PFSK-1 (cell line): Measurements from ENCODE around the gene ARL6IP6.

Experiments
- POLR2AphosphoS5 ChIP-seq: IDR thresholded peaks from 2 replicates; pipeline ENCODE4 v1.6.1; 2012; ENCODE audit warnings: low read depth, mild to moderate bottlenecking, control low read depth, low read length, moderate library complexity
- REST ChIP-seq, 2 experiments: IDR thresholded peaks; 2 replicates each; pipeline versions ENCODE4 v1.6.1 to v1.8.0; 2011 to 2012; ENCODE audit warnings: low read depth in 2 of 2, low read length in 2 of 2, control low read depth in 1 of 2, inconsistent platforms in 1 of 2, mild to moderate bottlenecking in 1 of 2, moderate library complexity in 1 of 2; ENCODE audit not compliant: insufficient read depth in 1 of 2
- SIN3A ChIP-seq: IDR thresholded peaks from 2 replicates; pipeline ENCODE4 v1.6.1; 2012; ENCODE audit warnings: mild to moderate bottlenecking, low read length, moderate library complexity, borderline replicate concordance; ENCODE audit not compliant: insufficient read depth
- TAF1 ChIP-seq: IDR thresholded peaks from 2 replicates; pipeline ENCODE4 v1.6.1; 2012; ENCODE audit warnings: low read length, control low read depth, borderline replicate concordance; ENCODE audit not compliant: insufficient read depth

GRCh38 chr2:152738438-152738837 is 20.0 kb downstream of the ARL6IP6 start:
- TF ChIP-seq POLR2AphosphoS5 (no peak), TAF1 (no peak), SIN3A (no peak), REST (IDR thresholded peaks at IDR 0.05; ENCODE audit: insufficient read depth in 1 of 2, low read depth in 2 of 2, low read length in 2 of 2) (no peak)
